HG03457 (cell line): ENCODE results near the gene CLEC18A.
"Not testable (repeated sequence)": the region's sequence is repeated elsewhere in the genome, so short reads cannot be mapped to it uniquely, and the experiment has no call there.

Experiments
- ATAC-seq: cut with Tn5 transposase; IDR thresholded peaks from one replicate; pipeline ENCODE4 v1.9.1; 2021; ENCODE audit warnings: moderate number of reproducible peaks; ENCODE audit not compliant: unreplicated experiment

The CLEC18A gene

DNA sequence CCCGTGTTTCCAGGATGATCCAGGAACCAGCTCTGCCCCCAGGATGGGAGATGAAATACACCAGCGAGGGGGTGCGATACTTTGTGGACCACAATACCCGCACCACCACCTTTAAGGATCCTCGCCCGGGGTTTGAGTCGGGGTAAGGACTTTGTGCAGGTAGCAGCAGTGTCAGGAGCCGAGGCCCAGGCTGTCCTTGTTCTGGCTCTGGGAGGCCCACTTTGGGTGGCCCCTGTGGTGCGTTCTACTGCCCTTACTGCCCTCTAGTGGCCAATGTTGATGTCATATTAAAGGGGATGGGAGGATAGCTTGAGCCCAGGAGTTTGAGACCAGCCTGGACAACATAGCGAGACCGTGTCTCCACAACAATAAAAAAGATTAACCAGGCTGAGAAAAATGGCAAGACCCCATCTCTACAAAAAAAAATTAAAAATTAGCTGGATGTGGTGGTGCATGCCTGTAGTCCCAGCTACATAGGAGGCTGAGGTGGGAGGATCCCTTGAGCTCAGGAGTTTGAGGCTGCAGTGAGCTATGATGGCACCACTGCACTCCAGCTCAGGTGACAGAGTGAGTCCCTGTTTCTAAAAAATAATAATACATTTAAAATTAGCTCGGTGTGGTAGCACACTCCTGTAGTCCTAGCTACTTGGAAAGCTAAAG lies 20.9 kb upstream of the CLEC18A start:
- ATAC-seq, result no peak

DNA sequence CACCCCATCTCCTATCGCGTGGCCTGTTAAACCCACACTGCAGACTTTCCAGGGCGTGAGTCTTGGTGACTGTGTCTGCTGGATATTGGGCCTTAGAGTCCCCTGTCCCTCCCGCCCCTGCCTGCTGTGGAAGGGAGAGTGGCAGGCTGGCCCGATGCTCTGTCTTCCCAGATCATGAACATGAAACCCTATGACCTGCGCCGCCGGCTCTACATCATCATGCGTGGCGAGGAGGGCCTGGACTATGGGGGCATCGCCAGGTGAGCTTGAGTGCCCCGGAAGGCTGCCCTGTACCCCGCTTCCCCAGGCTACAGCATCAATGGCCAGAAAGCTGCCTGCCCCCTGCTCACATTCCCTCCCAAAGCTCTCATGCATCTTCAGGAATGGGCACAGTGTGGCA lies 19.5 kb upstream of the CLEC18A start:
- no peak for ATAC-seq

DNA sequence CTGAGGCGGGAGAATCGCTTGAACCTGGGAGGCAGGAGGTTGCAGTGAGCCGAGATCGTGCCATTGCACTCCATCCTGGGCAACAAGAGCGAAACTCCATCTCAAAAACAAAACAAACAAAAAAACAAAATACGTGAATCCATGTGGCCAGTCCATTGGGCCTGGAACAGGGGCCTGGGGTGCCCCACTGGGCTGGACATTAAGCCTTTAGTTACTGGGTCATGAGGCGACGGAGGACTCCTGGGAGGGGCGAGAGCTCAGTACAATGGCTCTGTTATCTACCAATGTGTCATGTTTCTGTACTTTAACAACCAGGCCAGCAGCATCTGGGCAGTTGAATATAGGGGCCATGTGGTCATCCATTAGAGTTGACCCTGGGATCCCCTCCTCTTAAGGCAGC lies 18.9 kb upstream of the CLEC18A start:
- no peak for ATAC-seq

DNA sequence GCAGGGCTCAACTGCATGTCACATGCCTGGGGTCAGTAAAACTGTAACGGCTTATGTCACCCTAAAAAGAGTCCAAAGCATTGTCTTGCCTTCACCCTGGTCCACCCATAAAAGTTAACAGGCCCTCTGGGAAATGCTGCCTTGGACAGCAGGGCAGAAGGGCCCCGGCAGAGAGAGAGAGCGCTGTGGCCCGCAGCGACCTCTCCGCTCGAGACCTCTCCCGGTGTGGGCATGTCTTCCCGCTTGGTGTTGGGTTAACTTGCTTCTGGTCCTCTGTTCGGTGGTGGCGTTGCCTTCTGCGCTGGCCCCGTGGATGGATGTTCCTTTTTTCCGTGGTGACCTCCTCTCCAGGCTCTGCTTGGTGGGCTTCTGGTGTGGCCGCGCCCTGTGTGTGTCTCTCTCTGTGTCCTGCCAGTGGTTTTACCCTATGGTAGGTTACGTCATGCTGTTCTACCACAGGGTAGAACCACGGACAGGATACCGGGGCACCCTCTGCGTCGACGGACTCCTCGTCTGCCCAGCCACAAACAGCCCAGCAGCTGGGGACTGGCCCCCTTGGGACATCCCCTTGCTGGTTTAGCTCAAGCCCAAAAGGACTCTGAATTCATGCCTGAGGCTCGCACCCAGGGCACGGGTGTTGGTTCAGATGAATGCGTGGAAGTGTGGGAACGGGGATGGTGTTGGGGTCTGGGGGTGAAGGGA lies 18.3 kb upstream of the CLEC18A start:
- no peak for ATAC-seq

DNA sequence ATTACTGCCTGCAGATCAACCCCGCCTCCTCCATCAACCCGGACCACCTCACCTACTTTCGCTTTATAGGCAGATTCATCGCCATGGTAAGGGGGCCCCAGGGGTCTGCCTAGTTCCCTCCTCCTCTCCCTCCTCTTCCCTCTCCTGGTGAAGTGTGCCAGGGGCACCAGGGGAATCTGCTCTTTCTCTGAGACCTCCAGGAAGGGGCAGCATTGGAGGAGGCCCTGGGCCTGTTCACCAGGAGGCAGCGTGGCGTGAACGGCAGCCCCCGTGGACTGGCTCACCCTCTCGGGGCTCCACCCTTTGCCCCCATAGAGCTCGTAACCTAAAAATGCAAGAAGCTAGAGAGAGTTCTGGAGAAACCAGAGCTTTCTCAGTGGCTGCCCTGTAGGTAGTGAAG lies 17.1 kb upstream of the CLEC18A start:
- ATAC-seq, result no peak

DNA sequence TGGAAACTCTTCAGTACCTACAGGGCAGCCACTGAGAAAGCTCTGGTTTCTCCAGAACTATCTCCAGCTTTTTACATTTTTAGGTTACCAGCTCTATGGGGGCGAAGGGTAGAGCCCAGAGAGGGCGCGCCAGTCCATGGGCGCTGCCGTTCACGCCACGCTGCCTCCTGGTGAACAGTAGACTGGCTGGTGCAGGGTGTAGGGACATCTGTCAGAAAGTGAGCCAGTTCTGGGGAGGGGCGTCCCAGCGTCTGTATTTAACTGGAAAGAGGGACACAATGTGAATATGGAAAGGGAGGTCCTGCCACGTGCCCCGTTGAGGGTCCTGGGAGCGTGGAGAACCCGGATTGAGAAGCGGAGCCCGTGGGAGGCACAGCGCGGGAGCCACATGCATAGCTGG lies 16.4 kb upstream of the CLEC18A start:
- no peak for ATAC-seq

DNA sequence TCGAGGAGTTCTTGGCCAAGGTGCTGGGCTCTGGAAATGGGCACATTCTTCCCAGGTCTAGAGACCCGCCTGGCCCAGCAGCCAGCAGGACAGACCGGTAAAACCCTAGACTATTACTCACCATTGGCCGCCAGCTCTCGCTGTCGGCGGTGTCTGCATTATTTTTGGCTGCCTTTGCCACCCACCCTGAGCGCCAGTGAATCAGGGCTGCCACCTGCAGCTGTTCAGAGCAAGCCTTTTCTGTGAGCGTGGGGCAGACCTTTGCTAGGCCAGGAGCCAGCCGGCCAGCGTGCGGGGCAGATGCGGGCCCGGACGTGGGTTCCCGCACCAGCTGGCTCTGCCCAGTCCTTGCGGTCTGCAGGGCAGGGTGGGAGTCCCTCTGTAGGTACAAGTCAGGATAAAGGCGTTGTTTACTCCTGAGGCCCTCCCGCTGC lies 15.8 kb upstream of the CLEC18A start:
- no peak for ATAC-seq

DNA sequence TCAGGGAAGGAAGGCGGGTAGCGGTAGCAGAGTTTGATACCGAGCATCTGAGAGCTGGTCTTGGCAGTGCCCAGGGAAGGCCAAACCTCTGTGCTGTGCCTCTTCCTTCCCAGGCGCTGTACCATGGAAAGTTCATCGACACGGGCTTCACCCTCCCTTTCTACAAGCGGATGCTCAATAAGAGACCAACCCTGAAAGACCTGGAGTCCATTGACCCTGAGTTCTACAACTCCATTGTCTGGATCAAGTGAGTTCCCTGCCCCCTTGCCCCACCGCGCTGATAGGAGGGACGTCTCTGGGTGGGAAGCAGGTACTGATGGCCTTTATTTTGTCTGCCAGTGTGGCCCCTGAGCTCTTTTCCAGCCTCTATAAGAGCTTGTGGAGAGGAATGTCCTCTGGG lies 15.4 kb upstream of the CLEC18A start:
- ATAC-seq, result no peak

DNA sequence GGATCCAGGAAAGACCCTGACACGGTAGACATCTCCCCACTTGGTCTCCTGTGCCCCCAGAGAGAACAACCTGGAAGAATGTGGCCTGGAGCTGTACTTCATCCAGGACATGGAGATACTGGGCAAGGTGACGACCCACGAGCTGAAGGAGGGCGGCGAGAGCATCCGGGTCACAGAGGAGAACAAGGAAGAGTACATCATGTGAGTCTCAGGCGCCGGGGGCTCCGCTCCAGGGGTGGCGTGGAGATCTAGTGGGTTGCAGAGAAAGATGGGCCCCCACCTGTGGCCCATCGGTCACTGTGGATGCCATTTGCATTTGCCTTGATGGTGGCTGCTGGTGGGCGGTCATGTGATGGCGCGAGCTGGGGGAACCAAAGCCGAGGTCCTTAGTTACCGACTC lies 14.9 kb upstream of the CLEC18A start:
- ATAC-seq, result no peak

DNA sequence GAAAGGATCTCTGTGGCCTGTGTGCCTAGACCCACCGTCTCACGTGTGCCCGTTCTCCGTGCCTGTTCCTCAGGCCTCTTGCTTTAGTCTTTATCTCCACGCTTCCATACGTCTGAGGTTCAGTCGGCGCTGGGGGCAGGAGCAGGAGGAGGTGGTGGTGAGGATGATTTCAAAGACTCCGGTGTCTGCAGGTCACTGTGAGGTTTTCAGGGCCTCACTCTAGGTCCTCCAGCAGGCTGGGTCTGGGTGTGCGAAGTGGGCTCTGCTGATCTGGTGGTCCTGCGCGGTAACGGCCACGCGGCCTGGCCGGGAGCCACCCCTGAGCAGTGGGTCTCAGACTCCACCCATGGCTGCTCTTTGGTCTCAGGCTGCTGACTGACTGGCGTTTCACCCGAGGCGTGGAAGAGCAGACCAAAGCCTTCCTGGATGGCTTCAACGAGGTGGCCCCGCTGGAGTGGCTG lies 14.4 kb upstream of the CLEC18A start:
- ATAC-seq, result no peak

DNA sequence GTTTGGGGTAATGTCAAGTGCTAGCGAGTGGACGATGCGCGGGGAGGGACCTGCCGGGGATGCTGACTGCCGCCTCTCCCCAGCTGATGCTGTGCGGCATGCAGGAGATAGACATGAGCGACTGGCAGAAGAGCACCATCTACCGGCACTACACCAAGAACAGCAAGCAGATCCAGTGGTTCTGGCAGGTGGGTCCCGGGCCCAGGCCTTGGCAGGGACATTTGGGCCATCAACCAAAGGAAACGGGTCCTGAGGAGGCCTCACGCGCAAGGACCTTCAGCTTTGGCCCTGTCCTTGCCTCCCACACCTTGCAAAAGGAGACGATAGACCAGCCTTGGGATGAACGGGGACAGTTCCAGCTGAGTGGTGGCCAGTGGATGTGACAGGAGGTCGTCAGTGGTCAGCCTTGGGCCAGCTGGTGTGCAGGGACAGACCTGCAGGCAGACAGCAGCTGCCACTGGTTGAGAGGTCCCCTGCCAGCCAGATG lies 13.6 kb upstream of the CLEC18A start:
- no peak for ATAC-seq

DNA sequence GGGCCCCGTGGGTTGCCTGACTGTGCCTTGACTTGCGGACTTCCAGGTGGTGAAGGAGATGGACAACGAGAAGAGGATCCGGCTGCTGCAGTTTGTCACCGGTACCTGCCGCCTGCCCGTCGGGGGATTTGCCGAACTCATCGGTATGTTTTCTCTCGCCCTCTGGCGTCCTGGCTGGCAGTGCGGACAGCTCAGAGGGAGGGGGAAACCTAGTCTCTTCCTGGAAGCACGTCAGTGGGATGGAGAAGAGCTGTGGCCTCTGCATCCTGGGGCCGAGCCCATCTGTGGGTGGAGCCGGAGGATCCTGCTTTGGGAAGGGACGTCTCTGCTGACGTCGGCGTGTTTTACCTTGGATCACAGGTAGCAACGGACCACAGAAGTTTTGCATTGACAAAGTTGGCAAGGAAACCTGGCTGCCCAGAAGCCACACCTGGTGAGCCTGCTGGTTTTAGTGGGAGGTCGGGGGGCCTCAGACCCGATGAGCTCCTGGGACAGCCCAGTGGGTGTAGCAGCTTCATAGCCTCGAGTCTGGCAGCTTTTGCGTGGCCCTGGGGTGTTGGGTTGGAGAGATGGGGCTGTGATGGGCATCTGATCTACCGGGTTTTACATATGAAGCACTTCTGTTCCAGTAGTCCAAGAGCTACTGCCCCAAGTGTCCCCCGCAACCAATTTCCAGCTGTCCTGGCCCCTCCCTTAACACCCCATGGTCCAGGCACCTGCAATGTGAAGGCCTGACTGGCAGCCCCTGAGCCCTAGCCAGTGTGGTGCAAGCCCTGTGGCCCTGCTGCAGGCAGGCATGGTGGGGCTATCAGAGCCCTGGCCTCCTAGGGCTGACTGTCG lies 11.9 kb upstream of the CLEC18A start:
- ATAC-seq, result no peak

DNA sequence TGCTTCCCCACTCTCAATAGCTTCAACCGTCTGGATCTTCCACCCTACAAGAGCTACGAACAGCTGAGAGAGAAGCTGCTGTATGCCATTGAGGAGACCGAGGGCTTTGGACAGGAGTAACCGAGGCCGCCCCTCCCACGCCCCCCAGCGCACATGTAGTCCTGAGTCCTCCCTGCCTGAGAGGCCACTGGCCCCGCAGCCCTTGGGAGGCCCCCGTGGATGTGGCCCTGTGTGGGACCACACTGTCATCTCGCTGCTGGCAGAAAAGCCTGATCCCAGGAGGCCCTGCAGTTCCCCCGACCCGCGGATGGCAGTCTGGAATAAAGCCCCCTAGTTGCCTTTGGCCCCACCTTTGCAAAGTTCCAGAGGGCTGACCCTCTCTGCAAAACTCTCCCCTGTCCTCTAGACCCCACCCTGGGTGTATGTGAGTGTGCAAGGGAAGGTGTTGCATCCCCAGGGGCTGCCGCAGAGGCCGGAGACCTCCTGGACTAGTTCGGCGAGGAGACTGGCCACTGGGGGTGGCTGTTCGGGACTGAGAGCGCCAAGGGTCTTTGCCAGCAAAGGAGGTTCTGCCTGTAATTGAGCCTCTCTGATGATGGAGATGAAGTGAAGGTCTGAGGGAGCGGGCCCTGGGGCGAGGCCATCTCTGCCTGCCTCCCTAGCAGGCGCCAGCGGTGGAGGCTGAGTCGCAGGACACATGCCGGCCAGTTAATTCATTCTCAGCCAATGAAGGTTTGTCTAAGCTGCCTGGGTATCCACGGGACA lies 11.1 kb upstream of the CLEC18A start:
- ATAC-seq, result no peak

DNA sequence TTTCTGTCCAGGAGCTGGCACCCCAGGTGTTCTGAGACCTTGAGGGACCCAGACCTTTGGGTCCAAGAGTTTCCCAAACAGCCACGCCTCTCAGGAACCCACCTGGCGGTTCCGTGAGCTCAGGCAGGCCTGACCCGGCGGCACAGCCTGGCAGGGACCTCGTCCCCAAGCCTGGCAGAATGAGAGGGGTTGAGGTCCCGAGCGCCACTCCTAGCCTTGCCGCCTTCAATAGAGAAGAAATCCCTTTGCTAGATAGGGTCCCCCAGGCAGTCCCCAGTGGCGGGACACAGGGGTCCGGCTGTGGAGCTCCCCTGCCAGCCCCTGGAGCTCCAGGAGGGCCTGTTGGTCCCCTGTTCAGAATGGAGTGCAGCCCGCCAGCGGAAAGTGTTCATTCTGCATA lies 10.5 kb upstream of the CLEC18A start:
- no peak for ATAC-seq

DNA sequence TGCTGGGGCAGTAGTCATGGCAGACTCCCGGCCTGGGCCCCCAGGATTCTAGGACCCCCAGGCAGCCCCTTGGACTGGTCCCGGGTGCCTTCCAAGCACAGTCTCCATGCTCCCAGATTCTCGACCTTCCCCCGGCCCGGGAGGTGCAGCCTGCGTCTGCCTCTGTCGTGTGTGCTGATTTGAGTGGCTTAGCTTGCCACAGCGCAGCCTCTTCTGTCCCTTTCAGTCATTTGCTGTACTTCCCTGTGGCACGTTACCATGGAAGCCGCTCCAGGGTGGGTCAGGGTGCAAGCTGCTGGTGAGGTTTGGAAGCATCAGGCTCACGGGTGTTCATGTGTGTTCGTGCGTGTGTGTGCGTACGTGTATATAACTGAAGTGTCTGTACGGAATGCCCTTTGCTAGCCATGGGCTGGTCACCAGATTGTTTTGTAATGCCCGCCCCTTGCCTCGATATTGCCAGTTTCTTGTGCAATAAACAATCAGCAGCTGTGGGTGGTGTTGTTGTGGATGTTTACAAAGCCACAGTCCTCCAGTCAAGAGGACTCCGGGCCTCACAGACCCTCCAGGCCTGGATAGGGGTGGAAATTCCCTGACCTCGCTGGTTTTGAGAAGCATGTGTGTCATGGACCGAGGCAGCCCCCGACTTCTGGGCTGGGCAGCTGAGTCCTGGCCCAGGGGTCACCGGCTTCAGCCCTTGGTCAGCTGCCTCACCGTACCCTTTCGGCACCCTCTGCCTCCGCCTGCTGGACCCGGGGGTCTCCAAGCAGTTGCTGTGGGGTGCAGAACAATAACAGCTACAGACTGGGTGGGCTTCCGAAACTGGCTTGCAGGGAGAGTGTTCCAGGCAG lies 9.7 kb upstream of the CLEC18A start:
- no peak for ATAC-seq

DNA sequence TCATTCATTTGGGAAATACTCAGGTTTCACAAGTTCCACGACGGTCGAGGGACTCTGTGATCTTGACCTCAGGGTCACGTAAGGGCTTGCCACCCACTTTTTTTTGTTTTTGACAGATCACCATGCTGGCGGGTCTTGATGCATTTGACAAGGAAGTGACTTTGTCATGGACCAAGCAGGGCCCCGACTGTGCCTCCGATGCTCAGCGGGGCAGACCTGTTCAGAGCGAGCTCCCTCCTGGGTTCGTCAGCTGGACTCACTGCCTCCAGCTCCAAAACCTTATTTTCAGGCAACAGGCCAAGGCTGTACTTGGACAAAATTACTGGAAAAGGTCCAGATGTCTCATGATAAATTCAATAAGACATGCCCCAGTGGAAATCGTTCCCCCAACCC lies 9.0 kb upstream of the CLEC18A start:
- ATAC-seq, result no peak

DNA sequence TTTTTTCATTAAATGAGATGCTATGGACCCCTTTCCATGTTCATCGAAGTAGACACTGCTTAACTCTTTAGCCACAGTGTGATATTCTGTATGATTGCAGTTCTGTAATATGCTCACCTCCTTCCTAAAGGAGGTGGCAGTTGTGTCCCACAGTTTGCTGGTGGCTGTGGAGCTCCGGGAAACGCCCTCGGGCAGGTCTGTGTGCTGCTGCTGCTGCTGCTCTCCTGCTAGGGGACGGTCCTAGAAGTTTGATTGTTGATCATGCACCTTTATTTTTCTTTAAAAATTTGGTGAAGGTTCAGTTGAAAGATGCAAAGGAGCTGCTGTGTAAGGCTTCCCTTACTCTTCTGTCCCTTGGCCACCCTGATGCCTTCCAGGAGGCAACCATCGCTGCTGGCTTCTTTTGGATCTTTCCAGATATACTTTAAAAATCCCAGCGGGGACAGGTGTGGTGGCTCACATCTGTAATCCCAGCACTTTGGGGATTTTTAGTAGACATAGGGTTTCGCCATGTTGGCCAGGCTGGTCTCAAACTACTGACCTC lies 8.4 kb upstream of the CLEC18A start:
- ATAC-seq, result no peak

DNA sequence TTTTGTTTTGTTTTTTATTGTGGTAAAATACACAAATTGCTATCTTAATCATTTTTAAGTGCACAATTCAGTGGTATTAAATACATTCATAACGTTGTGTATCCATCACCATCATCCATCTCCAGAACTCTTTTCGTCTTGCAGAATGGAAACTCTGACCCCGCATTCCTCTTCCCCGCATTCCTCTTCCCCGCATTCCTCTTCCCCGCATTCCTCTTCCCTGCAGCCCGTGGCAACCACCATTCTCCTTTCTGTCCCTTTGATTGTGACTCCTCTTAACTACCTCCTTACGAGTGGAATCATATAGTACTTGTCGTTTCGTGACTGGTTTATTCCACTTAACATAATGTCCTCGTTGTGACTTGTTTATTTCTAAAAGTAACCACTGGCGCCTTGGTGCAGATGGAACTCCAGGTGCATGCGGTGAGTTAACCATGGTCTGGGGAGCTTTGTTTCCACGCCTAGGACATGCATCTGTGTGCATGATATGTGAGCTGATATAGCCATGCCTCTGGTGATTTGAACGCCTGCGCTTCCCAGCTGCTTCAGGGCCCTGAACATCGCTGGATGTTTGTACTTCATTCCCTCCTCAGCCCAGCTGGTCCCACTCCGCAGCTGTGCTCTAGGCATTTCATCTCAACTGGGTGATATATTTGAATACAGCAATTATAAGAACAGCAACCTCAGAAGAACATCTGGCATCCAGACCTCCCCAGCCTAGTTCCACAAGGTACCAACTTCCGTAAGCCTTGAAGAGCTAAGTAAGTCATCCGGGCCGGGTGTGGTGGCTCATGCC lies 7.7 kb upstream of the CLEC18A start:
- ATAC-seq, result not testable (repeated sequence)

DNA sequence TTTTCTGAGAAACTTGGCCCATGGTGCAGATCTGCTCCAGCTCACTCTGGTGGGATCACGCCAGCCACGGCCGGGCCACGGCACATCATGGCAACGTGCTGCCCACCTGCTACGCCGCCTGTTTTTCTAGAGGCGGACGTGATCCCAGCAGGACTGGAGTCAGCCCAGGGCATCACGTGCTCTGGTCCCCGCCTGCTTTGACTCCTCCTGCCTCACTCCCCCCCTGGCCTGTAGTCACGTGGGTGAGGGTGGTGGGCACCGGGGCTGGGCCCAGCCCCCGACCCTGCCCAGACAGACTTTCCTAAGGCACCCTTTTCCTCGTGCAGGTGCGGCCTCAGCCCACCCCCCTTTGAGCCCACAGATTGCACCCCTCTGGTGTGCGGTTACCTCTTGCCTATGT lies 723 bp upstream of the CLEC18A start:
- ATAC-seq, result not testable (repeated sequence)
